Germinal center (tissue), 1 donor: Measurements from ENCODE around the gene BPIFA1.

ENCODE experiments used
- DNase-seq: peaks from one replicate; pipeline ENCODE4 v3.0.0; 2012; ENCODE audit warnings: mixed read lengths, low spot score

The BPIFA1 gene

DNA sequence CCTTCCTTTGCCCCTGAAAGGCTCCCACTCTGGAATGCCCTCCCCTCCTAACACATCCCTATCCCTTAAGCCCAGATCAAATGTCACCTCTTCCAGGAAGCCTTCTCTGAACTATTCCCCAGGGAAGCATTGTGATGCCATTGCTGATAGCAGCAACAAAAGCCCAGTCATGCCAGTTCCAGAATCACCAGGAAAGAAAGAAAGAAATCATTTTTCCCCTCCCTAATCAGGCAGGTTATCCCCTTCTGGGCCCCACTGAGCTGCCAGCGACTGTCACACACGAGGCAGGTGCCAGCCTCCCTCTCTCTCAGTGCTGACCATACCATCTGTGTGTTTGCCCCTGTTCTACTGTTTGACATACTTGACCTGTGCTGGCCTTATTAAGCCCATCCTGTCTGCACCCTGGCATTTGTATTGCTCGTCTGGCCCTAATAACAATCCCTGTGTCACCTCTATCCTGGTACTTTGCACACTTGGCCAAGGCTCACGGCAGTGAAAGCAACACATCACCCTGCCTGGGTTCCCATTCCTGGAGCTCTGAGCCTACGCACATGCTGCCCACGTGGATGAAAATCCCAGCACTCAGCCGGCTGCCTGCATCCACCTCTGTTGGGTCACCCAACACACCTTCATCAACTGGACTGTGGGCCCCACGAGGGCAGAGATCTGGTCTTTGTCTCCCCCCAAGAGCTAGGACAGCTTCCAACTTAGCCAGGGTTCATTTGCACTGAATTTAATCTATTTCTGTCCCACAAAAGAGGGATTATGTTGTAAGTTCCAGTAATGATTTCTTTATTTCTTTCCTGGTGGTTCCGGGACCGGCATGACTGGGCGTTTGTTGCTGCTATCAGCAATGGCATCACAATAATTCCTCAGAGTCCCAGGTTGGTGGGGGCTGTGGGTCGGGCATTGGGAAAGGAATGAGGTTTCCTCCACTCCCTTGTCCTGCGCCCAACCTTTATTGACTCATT is 42.0 kb downstream of the BPIFA1 start:
- no peak for DNase-seq

DNA sequence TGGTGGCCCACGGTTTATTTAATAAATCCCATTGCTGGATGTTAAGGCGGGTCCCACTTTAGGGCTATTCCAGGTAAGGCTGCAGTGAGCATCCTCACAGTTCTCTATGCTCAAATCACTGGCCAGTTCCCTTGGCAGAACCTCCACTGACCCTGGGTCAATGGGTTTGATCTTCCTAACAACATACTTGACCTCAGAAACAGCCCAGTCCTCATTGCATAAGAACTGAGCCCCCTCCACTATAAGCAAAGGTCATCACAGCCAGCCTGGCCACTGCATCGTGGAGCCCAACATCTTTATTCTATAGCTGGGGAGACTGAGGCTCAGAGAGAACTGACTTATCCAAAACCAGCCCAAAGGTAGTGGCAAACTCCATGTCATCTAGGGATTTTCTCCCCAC is 42.9 kb downstream of the BPIFA1 start:
- no peak for DNase-seq

DNA sequence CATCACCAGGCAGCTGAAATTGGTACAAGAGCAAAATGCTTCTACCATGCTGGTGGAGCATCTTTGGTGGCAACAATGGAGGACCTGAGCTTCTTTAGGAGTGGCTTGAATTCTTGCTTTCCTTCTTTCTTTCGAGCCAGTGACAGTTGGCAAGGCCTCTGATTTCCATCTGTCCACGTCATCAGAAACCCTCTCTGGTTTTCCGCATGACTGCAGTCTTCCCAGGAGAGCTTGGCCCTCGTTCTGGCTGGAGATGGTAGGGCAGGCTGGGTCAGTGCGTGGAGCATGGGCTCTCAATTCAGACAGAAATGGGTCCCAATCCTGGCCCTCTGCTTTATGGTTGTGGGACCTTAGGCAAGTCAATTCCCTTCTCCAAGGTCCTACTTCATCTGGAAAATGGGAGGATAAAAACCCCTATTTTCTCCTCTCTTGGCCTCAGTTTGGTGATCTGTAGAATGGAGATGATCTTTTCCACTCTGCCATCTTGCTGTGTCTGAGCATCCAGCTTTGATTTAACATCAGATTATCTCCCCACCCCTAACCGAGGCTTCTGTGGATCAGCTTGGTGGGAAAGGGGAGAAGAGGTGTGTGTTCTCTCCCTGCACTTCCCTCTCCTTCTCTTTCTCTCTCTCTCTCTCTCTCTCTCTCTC is 43.6 kb downstream of the BPIFA1 start:
- DNase-seq: no peak

DNA sequence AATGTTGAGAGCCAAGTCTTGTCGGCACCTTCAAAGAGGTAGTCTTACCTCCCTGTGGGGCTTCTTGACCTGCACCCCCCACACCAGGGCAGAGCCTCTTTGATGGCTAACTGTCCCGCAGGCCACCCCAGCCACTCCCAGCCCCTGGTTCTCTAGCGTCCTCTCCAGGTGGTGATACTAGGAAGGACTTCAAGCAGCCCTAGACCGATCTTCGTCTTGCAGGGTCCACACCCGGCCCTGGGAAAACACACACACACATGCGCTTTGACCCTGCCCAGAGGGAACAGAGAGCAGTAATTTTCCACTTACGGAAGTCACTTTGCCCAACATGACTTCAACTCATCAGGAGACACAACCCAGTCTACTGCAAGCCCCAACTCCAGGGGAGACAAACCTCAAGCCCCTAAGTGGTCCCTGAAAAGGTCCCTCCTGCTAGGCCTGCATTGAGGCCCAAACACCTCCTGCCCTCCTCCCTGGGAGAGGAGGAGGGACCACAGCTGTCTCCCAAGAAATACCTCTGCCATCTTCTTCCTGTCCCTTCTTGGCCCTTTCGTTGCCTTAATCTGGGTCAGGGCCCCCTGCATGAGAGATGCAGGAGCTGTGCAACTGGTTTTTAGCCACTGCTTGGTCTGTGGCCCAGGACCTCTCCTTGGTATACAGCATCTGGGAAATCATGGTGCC is 44.3 kb downstream of the BPIFA1 start:
- no peak for DNase-seq

DNA sequence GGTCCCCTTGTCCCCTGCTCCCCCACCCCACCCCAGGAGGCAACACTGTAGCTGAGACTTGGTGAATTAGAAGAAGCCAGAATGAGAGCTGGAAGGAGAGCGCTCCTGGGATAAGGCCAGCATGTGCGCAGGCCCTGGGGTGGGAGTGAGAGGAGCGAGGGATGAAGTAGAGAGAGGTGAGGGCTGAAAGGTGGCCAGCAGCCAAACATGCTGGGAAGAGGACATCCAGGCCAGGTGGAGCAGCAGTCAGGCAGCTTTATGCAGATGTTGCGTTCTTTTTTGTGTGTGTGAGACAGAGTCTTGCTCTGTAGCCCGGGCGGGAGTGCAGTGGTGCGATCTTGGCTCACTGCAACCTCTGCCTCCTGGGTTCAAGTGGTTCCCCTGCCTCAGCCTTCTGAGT is 45.0 kb downstream of the BPIFA1 start:
- no peak for DNase-seq

DNA sequence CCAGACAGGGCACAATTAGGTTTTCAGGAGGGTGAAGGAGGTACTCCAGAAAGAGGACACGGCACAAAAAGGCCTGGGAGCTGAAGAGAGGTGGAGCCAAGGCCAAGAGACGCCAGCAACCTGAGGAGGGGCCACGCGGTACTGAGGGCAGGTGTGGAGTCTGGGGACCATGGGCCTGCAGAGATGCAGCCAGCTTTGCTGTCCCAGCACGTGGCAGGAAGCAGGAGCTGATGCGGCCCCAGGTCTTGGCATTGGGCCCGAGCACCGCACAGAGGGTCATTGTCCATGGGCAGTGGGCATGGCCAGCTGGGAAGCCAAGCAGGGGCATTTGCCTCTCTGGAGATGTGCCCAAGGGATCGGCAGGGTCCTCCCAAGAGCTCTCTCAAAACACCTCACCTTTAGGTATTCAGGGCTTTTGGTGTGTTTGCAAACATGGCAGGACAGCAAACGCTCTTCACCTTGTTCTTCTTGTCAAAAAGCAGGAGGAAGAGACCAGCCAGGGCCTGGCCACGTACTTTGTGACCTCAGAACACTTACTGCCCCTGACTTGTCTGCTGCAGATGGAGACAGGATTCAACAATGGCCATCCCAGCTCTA is 45.9 kb downstream of the BPIFA1 start:
- DNase-seq: no peak

DNA sequence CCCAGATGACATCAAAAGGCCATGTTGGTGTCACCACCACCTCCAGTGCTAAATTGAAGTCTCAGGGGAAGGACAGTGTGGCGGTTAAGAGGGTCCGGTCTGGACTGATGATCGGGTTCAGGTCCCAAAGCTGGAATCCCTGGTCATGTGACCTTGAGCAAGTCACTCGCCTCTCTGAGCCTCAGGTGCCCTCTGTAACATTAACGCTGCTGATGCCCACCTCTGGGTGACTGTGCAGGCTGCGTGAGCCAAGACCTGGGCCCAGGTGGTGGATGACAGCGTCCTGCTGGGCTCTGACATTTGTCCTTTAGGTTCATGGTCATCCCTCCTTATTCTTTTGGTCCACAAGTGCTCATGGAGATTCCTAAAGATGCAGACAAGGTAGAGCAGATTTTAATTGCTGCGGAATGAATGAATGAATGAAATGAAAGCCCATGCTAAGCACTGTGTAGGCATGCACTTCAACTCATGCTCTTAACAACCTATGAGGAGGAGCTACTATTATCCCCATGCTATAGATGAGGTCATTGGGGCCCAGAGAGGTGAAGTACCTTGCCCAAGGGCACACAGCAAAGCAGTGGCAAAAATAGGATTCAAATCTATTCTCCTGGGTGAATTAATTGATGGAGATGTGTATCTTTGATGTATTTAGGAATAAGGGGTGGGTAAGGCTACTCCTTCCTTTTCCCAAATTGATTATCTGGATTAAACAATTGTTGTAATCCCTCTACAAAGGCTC is 46.6 kb downstream of the BPIFA1 start:
- no peak for DNase-seq

DNA sequence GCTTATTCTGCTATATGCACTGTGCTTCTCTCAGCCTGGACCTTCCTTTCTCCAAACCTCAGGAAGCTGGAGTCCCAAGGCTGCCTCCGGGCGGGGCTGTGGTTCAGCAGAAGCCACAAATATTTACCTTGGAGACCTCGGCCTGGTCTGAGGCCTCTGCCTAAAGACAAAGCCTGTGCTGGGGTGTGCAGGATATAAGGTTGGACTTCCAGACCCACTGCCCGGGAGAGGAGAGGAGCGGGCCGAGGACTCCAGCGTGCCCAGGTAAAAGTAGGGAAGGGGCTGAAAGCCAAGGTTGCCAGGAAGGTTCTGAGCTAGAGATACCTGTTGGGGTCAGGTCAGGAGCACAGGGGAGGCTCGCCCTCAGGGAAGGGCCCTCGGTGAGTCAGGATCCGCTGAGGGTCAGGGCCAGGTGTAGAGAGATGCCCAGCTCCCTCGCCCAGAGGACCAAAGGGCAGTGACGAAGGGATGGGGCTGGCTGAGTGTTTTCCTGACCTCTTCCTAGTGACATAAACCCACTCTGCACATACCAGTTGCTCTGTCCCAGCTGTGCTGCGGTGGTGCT is 47.3 kb downstream of the BPIFA1 start, which contains the start of gene BPIFB1:
TSS of gene BPIFB1 (plus strand) at position 224 of the 565 bp plus-strand sequence. CDS start 2,860 bp downstream, outside the sequence.
- DNase-seq: no peak

DNA sequence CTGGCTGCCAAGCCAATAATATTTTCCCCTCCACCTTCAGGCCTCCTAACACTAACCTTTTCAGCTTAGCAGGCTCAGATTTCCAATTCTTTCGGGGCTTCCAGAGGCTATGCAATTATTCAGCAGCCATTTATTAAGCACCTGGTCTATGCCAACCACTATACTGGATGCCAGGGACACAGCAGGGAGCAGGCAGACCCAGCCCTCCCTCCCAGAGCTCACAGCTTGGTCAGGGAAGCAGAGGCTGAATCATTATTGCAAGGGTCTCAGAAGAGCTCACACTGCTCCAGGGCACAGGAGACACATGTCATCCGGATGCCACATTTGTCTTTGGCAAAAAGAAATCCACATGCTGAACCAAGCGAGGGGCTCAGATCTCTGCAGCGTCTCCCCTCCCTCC is 48.5 kb downstream of the BPIFA1 start:
- no peak for DNase-seq

DNA sequence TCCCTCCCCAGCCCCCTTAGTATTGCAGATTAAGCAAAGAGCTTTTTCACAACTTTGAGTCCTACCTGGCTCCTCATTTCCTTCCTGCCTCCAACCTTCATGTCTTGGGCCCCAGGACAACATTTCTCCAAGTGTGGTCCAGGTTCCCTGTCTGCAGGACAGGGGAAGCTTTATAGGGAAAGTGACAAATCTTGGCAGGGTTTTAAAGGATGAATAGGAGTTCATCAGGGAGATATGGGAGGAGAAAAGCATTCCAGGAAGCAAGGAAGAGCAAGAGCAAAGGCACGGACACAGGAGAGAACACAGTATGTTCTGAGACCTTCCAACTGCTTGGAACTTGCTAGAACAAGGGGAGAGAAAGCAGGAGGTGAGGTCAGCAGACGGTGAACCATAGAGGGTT is 49.1 kb downstream of the BPIFA1 start:
- no peak for DNase-seq

DNA sequence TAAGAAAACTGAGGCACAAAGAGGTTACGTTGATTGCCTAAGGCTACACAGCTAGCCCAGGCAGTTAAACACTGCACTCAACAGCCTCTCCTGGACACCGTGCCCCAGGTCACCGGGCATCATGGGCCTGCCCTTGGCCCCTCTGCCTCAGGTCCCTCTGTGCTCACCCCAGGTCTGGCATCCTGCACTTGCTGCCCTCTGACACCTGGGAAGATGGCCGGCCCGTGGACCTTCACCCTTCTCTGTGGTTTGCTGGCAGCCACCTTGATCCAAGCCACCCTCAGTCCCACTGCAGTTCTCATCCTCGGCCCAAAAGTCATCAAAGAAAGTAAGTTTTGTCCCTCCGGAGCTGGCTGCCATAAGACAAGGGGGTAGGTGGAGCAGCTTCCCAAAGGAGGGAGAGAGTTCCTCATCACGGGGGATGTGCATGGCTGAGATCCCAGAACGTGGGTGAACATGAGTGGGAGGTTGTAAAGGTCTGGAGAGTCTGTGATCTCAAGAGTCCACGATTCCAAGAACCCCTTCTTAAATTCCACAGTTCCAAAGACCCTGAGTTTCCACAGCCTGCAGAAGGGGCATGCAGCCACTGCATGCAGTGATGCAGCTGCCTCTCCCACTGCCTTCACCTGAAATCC is 50.2 kb downstream of the BPIFA1 start:
- no peak for DNase-seq

DNA sequence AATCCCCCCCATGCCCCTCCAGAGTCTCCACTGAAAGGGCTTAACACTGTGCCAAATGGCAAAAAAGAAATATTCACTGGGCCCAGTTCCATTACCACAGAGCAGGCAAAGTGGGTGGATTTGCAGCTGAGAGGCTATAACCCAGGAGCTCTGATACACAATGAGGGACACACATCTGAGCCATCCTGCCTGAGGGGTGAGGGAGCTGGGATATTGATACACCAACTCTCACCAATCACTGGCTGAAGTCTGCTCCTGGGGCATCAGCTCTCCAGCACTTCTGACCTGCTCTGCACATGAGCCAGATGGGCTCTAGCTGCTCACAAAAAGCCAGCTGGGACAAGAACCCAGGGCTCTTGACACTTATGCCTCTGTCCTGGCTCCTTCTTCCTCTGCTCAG is 52.1 kb downstream of the BPIFA1 start:
- DNase-seq: no peak

DNA sequence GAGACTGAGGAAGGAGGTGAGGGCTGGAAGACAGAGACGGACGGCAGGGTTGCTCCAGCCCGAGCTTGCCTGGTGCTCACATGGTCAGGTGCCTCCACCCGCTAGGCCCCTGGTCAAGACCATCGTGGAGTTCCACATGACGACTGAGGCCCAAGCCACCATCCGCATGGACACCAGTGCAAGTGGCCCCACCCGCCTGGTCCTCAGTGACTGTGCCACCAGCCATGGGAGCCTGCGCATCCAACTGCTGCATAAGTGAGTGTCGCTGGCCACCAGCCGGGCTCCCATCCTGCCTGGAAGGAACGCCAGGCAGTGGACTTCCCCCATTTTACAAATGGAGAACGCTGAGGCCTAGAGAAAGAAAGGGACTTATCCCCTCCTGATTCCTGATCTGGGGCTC is 55.1 kb downstream of the BPIFA1 start:
- DNase-seq: no peak

DNA sequence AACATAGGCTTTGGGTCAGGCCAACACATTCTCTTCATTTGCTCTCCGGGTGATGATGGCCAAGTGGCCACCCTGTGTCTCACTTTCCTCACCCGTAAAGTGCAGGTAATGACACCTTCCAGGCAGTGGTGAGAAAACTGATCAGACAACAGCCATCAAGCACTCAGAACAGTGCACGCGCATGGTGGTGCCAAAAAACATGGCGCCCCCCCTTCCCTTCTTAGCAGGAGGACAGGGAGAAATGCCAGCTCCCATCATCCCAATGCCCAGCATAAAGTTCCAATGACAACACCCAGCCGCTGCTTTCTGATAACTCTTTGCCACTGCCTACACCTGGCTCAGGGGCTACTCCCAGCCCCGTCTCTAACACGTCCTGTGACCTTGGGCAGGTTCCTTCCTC is 55.6 kb downstream of the BPIFA1 start:
- DNase-seq: no peak

DNA sequence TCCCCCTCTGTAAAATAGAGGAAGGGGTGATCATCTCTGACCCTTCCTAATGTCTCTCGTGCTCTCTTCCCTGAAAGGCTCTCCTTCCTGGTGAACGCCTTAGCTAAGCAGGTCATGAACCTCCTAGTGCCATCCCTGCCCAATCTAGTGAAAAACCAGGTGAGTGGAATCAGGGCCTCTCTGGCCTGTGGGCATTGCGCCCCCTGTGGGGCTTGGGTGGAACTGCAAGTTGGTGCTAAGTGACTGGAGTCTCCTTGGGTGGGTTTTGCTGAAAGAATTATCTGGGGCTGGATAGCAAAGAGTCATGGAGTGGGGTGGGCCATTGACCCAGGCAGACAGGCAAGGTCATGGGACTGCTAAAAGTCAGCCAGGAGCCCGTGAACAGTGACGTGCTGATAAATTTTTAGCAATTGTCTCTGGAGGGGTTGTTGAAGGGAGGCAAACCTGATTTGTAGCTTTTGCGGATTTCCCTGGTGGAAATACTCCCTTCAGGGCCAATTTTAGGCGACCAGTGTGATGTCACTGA is 56.1 kb downstream of the BPIFA1 start:
- DNase-seq: peak; percentile 62
